ENCODE data around the gene TACC2. TPM values are rescaled to one million over a fixed set of nuclear protein-coding genes. Genes with fewer than 3 reads are reported as not detected.
A peak's percentile ranks its signal among the peaks of the same experiment; 100 is the strongest.

Gene TACC2
- total and polyA plus RNA-seq, 2 experiments from 2014 or later: 75.7 to 98.0 TPM

GRCh38 chr10:122143238-122143841, 154.4 kb downstream of the TACC2 start:
- no peak for DNase-seq (ENCODE audit: low read depth in 1 of 2, low spot score in 1 of 2)
- peaks cover 54% of the 10 kb centered on the region for H3K4me1 ChIP-seq (ENCODE audit: low read depth)
- no peaks in the 10 kb centered on the region for H3K9me3 ChIP-seq (ENCODE audit: low read depth)
- no peaks in the 10 kb centered on the region for H3K27me3 ChIP-seq
- TF ChIP-seq CTCF (IDR thresholded peaks at IDR 0.05; ENCODE audit: low read depth, low read length): no peak
- peaks cover 10% of the 10 kb centered on the region for H3K36me3 ChIP-seq
- H3K4me3 ChIP-seq: no peak overlapping the region
- peak overlapping the region; percentile 15 for H3K27ac ChIP-seq

GRCh38 chr10:122144199-122144598, 155.2 kb downstream of the TACC2 start:
- Histone ChIP-seq H3K36me3 (peaks cover 10% of the 10 kb centered on the region), H3K4me1 (ENCODE audit: low read depth) (peaks cover 54% of the 10 kb centered on the region)

GRCh38 chr10:122145113-122145512, 156.2 kb downstream of the TACC2 start:
- no peak overlapping the region for H3K4me3 ChIP-seq
- DNase-seq (ENCODE audit: low read depth in 1 of 2, low spot score in 1 of 2): no peak
- H3K36me3 ChIP-seq: peaks cover 10% of the 10 kb centered on the region
- H3K4me1 ChIP-seq (ENCODE audit: low read depth): peaks cover 56% of the 10 kb centered on the region
- no peaks in the 10 kb centered on the region for H3K27me3 ChIP-seq
- TF ChIP-seq CTCF (IDR thresholded peaks at IDR 0.05; ENCODE audit: low read depth, low read length): no peak
- no peak overlapping the region for H3K27ac ChIP-seq
- no peaks in the 10 kb centered on the region for H3K9me3 ChIP-seq (ENCODE audit: low read depth)

More at GRCh38 chr10:122144199-122144598, 155.2 kb downstream of the TACC2 start:
- no peak for TF ChIP-seq CTCF (IDR thresholded peaks at IDR 0.05; ENCODE audit: low read depth, low read length)
- DNase-seq (ENCODE audit: low read depth in 1 of 2, low spot score in 1 of 2): no peak
- H3K9me3 ChIP-seq (ENCODE audit: low read depth): no peaks in the 10 kb centered on the region
- no peak overlapping the region for H3K27ac ChIP-seq
- no peak overlapping the region for H3K4me3 ChIP-seq
- no peaks in the 10 kb centered on the region for H3K27me3 ChIP-seq

- no peak for TF ChIP-seq CTCF (IDR thresholded peaks at IDR 0.05; ENCODE audit: low read depth, low read length)
- H3K4me1 ChIP-seq (ENCODE audit: low read depth): peaks cover 35% of the 10 kb centered on the region
- H3K27ac ChIP-seq: peak overlapping the region; percentile 60
- H3K9me3 ChIP-seq (ENCODE audit: low read depth): no peaks in the 10 kb centered on the region
- peaks cover 10% of the 10 kb centered on the region for H3K36me3 ChIP-seq
- DNase-seq (ENCODE audit: low read depth in 1 of 2, low spot score in 1 of 2): peak in 1 of 2 donors; percentile 43
- H3K4me3 ChIP-seq: no peak overlapping the region
- no peaks in the 10 kb centered on the region for H3K27me3 ChIP-seq
Observed at GRCh38 chr10:122147663-122148062, 158.7 kb downstream of the TACC2 start.

- DNase-seq (ENCODE audit: low read depth in 1 of 2, low spot score in 1 of 2): peak; percentile 52 to 80
Observed at GRCh38 chr10:122148876-122149560, 160.1 kb downstream of the TACC2 start.

More at GRCh38 chr10:122148876-122149560, 160.1 kb downstream of the TACC2 start:
- no peak for TF ChIP-seq CTCF (IDR thresholded peaks at IDR 0.05; ENCODE audit: low read depth, low read length)
- H3K27me3 ChIP-seq: no peaks in the 10 kb centered on the region
- no peak overlapping the region for H3K4me3 ChIP-seq
- peak overlapping the region; percentile 79 for H3K27ac ChIP-seq
- H3K4me1 ChIP-seq (ENCODE audit: low read depth): peaks cover 27% of the 10 kb centered on the region
- peaks cover 10% of the 10 kb centered on the region for H3K36me3 ChIP-seq
- H3K9me3 ChIP-seq (ENCODE audit: low read depth): no peaks in the 10 kb centered on the region

Measured in cardiac muscle cell (in vitro differentiated cells and primary cell).